Renal pelvis (tissue), 4 donors: Measurements from ENCODE around the gene SYNGR4. TPM values are rescaled to one million over a fixed set of nuclear protein-coding genes. Genes with fewer than 3 reads are reported as not detected.
A peak's percentile ranks its signal among the peaks of the same experiment; 100 is the strongest.
"Not testable (repeated sequence)": the region's sequence is repeated elsewhere in the genome, so short reads cannot be mapped to it uniquely, and the experiment has no call there.

ENCODE experiments used
- DNase-seq: peaks from one replicate; pipeline ENCODE4 v3.0.0-alpha.2; 2013
- polyA plus RNA-seq, 3 donors: library from polyadenylated mRNA; unstranded; fragments of 120-200 nt; gene quantifications; one replicate each; pipeline ENCODE4 v1.2.1, GENCODE V29; 2013; ENCODE audit not compliant: insufficient read length in 3 of 3

The SYNGR4 gene
- polyA plus RNA-seq, 3 donors, result 0.67 to 0.88 (median 0.79) TPM

DNA sequence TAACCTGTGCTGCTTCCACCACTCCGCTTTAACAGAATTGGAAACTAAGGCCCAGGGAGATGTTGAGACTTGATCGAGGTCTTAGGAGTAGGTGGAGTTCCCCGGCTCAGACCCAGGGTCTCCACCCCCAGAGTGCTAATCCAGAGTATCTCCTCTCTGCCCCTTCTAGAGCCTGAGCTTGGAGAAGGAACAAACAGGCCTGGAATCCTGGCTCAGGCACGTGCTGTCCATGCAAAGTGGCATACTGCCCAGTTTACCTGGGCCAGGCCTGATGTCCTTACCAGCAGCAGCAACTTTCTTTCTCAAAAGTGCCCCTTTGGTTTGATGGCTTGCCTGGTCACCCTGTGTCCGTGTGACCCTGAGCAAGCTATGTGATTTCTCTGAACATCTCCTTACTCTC lies 3.7 kb downstream of the SYNGR4 start:
- DNase-seq, result no peak

DNA sequence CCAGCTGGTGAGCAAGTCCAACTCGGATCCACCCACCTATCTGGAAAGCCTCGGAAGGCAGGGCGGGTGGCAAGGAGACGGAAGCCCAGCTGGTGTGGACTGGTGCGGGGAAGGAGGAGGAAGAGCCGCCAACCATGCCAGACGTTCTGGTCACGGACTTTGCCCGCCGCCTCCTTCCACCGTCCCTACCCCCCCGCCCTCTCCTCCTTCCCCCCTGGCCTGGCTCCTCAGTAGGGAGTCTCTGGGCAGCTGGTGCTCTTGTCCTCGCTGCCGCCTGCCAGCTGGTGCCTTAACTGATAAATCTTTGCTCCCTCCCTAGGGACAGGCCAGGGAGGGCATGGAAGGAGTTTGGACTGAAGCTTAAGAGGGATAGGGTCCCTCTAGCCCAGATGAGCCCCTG lies 4.8 kb downstream of the SYNGR4 start:
- DNase-seq, result peak; percentile 54

- no peak for DNase-seq
Measured at GRCh38 chr19:48370955-48371354, 6.8 kb downstream of the SYNGR4 start.

DNA sequence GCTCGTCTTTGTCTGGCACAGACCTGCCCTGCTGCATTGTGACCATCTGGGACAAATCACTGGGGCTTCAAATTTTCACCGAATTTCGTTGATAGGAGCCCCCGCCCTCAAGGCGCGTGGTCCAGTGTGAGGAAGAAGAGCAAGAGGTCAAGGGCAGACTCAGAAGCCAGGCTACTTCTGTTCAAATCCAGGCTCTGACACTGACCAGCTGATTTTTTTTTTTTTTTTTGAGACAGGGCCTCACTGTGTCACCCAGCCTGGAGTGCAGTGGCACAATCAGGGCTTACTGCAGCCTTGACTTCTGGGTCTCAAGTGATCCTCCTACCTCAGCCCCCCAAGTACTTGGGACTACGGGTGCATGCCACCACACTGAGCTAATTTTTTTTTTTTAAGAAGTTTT lies 7.2 kb downstream of the SYNGR4 start:
- DNase-seq, result no peak

DNA sequence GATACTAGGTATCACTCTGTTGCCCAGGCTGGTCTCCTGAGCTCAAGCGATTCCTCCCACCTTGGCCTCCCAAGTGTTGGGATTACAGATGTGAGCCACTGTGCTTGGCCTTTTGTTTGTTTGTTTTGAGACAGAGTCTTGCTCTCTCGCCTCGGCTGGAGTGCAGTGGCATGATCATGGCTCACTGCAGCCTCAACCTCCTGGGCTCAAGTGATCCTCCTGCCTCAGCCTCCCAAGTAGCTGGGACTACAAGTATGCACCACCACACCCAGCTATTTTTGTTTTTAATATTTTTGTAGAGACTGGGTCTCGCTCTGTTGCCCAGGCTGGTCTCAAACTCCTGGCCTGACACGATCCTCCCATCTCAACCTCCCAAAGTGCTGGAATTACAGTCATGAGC lies 7.6 kb downstream of the SYNGR4 start:
- DNase-seq, result not testable (repeated sequence)

DNA sequence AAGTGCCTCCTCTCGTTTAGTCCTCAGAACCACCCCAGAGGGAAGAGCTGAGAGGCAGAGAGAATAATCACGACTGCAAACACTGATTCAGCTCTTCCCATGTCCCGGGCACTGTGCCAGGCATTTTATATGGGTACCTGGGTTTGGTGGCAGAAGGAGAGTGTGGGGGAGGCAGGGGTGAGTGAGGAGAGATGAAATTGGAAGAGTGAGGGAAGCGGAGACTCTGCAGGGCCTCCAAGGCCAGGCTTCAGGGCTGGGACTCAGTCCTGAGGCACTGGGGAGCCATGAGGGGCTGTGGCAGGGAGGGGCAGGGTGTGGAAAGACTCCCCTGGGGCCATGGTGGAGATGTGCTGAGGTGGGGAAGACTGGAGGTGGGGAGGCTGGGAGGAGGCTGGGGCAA lies 8.7 kb downstream of the SYNGR4 start:
- DNase-seq, result peak; percentile 70

DNA sequence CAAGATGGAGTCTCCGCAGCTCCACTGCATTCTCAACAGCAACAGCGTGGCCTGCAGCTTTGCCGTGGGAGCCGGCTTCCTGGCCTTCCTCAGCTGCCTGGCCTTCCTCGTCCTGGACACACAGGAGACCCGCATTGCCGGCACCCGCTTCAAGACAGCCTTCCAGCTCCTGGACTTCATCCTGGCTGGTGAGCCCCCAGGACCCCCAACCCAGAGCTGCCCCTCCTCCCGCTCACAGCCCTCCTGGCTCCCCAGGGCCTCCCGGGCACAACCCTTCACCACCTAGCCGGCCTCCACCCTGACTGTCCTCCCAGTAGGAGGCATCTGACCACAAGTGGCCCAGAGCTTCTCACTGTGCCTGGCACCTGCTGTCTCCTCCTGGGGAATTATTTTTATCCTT lies 9.4 kb downstream of the SYNGR4 start:
- no peak for DNase-seq

- no peak for DNase-seq
Measured at GRCh38 chr19:48378194-48378570, 14.0 kb downstream of the SYNGR4 start.

- no peak for DNase-seq
Measured at GRCh38 chr19:48379058-48379457, 14.9 kb downstream of the SYNGR4 start.

- DNase-seq, result no peak
Measured at GRCh38 chr19:48381178-48381950, 17.2 kb downstream of the SYNGR4 start.

- DNase-seq, result no peak
Measured at GRCh38 chr19:48382286-48382685, 18.1 kb downstream of the SYNGR4 start.

- DNase-seq, result no peak
Measured at GRCh38 chr19:48385461-48386087, 21.4 kb downstream of the SYNGR4 start.

DNA sequence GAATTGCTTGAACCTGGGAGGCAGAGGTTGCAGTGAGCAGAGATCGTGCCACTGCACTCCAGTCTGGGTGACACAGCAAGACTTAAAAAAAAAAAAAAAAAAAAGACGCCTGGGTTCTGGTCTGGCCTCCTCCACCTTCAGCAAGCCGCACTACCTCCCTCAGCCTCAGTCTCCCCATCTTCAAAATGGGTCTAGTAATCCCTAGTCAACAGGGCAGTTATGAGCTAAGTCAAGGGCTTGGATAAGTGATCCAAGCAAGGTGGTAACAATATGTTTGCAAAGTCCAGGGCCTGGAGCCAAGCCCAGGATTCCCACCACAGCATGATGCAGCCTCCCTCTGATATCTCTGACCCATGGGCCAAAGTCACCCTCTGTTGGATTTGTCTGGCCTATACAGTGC lies 22.8 kb downstream of the SYNGR4 start:
- DNase-seq, result no peak

DNA sequence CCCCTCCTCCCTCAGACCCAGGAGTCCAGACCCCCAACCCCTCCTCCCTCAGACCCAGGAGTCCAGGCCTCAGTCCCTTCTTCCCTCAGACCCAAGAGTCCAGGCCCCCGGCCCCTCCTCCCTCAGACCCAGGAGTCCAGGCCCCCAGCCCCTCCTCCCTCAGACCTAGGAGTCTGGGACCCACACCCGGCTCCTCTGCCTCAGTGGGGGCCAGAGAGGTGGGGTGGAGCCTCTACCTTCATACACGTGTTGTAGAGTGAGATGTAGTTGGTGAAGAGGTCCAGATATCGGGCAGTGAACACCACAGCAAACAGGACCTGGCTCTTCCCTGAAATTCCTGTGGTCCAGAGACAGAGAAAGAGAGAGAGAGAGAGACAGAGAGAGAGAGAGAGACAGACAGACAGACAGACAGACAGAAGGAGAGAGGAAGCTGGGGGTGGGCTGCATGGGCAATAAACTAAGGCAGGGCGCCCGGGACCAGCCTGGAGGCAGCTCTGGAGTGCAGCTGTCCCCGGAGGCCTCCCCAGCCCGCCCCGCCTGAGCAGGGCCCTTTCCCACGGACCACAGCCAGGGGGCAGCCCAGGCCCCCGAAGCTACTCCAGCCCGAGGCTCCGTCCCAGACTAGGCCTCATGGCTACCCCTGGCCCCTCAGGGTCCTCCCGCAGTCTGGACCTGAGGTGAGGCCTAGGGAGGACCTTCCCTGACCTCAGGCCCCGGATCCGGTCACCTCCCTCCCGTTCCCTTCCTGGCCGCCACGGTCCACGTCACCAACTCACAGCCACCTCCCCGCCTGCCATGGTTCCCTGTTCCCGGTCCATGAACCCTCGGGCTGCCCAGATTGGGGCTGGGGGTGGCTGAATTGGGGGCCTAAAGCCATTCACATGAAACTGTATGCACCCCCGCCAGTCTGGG lies 26.3 kb downstream of the SYNGR4 start:
- no peak for DNase-seq

DNA sequence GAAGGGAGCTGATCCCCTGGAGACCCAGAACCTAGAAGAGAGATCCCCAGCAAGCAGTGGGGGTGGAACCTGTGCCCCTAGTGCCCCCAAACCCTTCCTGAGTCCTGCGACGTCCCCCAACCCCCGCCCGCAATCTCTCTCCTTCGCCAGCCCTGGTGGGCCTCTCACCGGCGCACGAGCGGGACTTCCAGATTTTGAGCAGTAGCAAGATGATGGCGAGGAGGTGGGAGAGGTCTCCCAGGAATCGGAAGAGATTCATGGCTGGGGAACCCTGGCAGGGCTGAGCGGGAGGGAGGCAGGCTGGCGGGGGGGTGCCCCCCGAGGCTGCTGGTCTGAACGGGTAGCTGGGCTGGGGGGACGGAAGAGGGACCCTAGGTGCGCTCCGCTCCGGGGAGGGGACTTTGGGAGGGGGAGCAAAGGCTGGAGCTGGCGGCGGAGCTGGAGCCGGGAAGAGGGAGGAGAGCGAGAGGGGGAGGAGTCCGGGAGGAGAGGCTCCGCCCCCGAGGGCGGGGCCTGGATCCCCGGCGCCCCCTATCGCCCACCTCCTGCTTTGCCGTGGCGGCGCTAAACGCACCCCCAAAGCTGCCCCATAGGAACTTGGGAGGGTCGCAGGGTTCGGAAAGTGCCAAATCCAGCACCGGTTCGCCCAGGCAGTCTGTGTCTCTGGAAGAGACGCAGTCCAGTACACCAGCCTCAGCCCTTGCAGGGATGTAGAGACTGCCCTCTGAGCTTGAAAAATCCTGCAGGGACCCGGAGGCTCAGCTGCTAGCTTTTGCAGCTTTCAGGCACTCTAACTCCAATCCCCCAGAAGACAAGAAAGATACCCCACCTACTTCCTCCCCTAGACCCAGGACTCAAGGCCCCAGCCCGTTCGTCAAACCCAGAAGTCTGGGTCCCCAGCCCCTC lies 27.2 kb downstream of the SYNGR4 start, which contains the start of gene KDELR1:
KDELR1 (minus strand) TSS at position 452 of the 906 bp plus-strand sequence; CDS start at position 259, 193 bp downstream.
- peak; percentile 78 for DNase-seq

DNA sequence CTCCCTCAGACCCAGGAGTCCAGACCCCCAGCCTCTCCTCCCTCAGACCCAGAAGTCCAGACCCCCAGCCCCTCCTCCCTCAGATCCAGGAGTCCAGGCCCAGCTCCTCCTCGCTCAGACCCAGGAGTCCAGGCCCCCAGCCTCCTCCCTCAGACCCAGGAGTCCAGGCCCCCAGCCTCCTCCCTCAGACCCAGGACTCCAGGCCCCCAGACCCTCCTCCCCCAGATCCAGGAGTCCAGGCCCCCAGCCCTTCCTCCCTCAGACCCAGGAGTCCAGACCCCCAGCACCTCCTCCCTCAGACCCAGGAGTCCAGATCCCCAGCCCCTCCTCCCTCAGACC lies 27.8 kb downstream of the SYNGR4 start:
- DNase-seq, result not testable (repeated sequence)

GRCh38 chr19:48392860-48393558 lies 28.8 kb downstream of the SYNGR4 start:
- no peak for DNase-seq

GRCh38 chr19:48393559-48394330 lies 29.6 kb downstream of the SYNGR4 start, which contains the start of gene GRIN2D:
Gene GRIN2D, plus strand, starts transcription at chr19:48393668. Its CDS starts 4,725 bp downstream, at chr19:48398393.
- DNase-seq, result no peak

GRCh38 chr19:48394331-48395169 lies 30.4 kb downstream of the SYNGR4 start:
- DNase-seq, result no peak
